HepG2 (cell line): ENCODE measurements around the gene CTXN1. TPM values are rescaled to one million over a fixed set of nuclear protein-coding genes. Genes with fewer than 3 reads are reported as not detected.

Experiments used
- ARHGAP35 ChIP-seq: sonication (generic); formaldehyde crosslinking; IDR thresholded peaks from 2 replicates; pipeline ENCODE4 v1.9.0; 2022; ENCODE audit warnings: mild to moderate bottlenecking, inconsistent platforms, moderate library complexity, missing genetic modification reagents, borderline replicate concordance
- FIP1L1 ChIP-seq: fragments of 200-400 bp; formaldehyde crosslinking; IDR thresholded peaks from 2 replicates; pipeline ENCODE4 v1.6.1; 2018; ENCODE audit warnings: low read depth, mild to moderate bottlenecking, low read length, moderate library complexity, borderline replicate concordance; ENCODE audit not compliant: insufficient read depth
- GFI1 ChIP-seq: sonication (generic); formaldehyde crosslinking; IDR thresholded peaks from 2 replicates; pipeline ENCODE4 v1.5.0; 2020; ENCODE audit warnings: missing genetic modification reagents, mild to moderate bottlenecking, borderline replicate concordance
- GPBP1L1 ChIP-seq: sonication (generic); formaldehyde crosslinking; IDR thresholded peaks from 2 replicates; pipeline ENCODE4 v1.5.0; 2020; ENCODE audit warnings: mild to moderate bottlenecking, missing genetic modification reagents
- KDM2A ChIP-seq: sonication (generic); formaldehyde crosslinking; IDR thresholded peaks from 2 replicates; pipeline ENCODE4 v1.4.0; 2020; ENCODE audit warnings: low read depth, missing genetic modification reagents, borderline replicate concordance
- KDM3A ChIP-seq: IDR thresholded peaks from 2 replicates; pipeline ENCODE4 v1.6.1; 2018; ENCODE audit warnings: low read depth, missing compliant biosample characterization
- NCOA2 ChIP-seq: sonication (generic); formaldehyde crosslinking; IDR thresholded peaks from 2 replicates; pipeline ENCODE4 v1.8.0; 2022; ENCODE audit warnings: inconsistent platforms
- RAD21 ChIP-seq: fragments of 450-650 bp; formaldehyde crosslinking; IDR thresholded peaks from 2 replicates; pipeline ENCODE4 v1.5.0; 2020; ENCODE audit warnings: mild to moderate bottlenecking
- SATB2 ChIP-seq: sonication (generic); formaldehyde crosslinking; IDR thresholded peaks from 2 replicates; pipeline ENCODE4 v1.5.0; 2020; ENCODE audit warnings: missing genetic modification reagents
- TBL1XR1 ChIP-seq: fragments of 150-350 bp; IDR thresholded peaks from 2 replicates; pipeline ENCODE4 v1.6.1; 2014; ENCODE audit warnings: borderline replicate concordance, low read length; ENCODE audit not compliant: partially characterized antibody
- TBX2 ChIP-seq: sonication (generic); formaldehyde crosslinking; IDR thresholded peaks from 2 replicates; pipeline ENCODE4 v1.5.0; 2020; ENCODE audit warnings: missing genetic modification reagents, mild to moderate bottlenecking, borderline replicate concordance
- TCF12 ChIP-seq, 2 experiments: fragments of 450-650 bp in 1 of 2; sonication (generic) in 1 of 2; formaldehyde crosslinking in 1 of 2; IDR thresholded peaks; 2 replicates each; pipeline versions ENCODE4 v1.6.1 to v1.8.0; 2017 to 2022; ENCODE audit warnings: antibody characterized with exemption in 1 of 2, mild to moderate bottlenecking in 1 of 2, missing genetic modification reagents in 1 of 2, moderate library complexity in 1 of 2
- TCF7L2 ChIP-seq: IDR thresholded peaks from 2 replicates; pipeline ENCODE4 v1.6.1; 2011; ENCODE audit warnings: mild to moderate bottlenecking, low read depth, low read length, moderate library complexity
- TGIF2 ChIP-seq: IDR thresholded peaks from 2 replicates; pipeline ENCODE4 v1.6.1; 2016; ENCODE audit warnings: control low read depth, missing compliant biosample characterization
- THAP8 ChIP-seq: sonication (generic); formaldehyde crosslinking; IDR thresholded peaks from 2 replicates; pipeline ENCODE4 v1.5.1; 2020; ENCODE audit warnings: missing genetic modification reagents, mild to moderate bottlenecking, borderline replicate concordance
- ZNF224 ChIP-seq: sonication (generic); formaldehyde crosslinking; IDR thresholded peaks from 2 replicates; pipeline ENCODE4 v1.5.0; 2020; ENCODE audit warnings: mild to moderate bottlenecking, missing genetic modification reagents
- ZNF251 ChIP-seq: sonication (generic); formaldehyde crosslinking; IDR thresholded peaks from 2 replicates; pipeline ENCODE4 v1.9.0; 2021; ENCODE audit warnings: mild to moderate bottlenecking, missing genetic modification reagents
- ZNF383 ChIP-seq: sonication (generic); formaldehyde crosslinking; IDR thresholded peaks from 2 replicates; pipeline ENCODE4 v1.4.0; 2020; ENCODE audit warnings: missing genetic modification reagents, mild to moderate bottlenecking, borderline replicate concordance
- ZNF431 ChIP-seq: sonication (generic); formaldehyde crosslinking; IDR thresholded peaks from 2 replicates; pipeline ENCODE4 v1.9.0; 2022; ENCODE audit warnings: missing genetic modification reagents, low read depth, mild to moderate bottlenecking, borderline replicate concordance
- ZNF580 ChIP-seq: IDR thresholded peaks from 2 replicates; pipeline ENCODE4 v1.6.1; 2016; ENCODE audit warnings: low read depth, borderline replicate concordance
- ZNF614 ChIP-seq: IDR thresholded peaks from 2 replicates; pipeline ENCODE4 v1.6.1; 2018; ENCODE audit warnings: missing biosample characterization, missing genetic modification reagents, inconsistent platforms, borderline replicate concordance
- ZNF724P ChIP-seq: sonication (generic); formaldehyde crosslinking; IDR thresholded peaks from 2 replicates; pipeline ENCODE4 v1.8.0; 2022; ENCODE audit warnings: missing genetic modification reagents, borderline replicate concordance
- ZNF737 ChIP-seq: sonication (generic); formaldehyde crosslinking; IDR thresholded peaks from 2 replicates; pipeline ENCODE4 v1.5.0; 2020; ENCODE audit warnings: missing genetic modification reagents, mild to moderate bottlenecking, borderline replicate concordance
- ZNF770 ChIP-seq: sonication (generic); formaldehyde crosslinking; IDR thresholded peaks from 2 replicates; pipeline ENCODE4 v1.5.0; 2020; ENCODE audit warnings: mild to moderate bottlenecking, missing genetic modification reagents
- polyA plus RNA-seq, 8 experiments: library from polyadenylated mRNA; depleted of rRNA in 3 of 8; stranded (reverse) in 7 of 8; unstranded in 1 of 8; fragments of >200 nt; fragmentation: Illumina TruSeq in 4 of 8; extraction: Trizol in 4 of 8; gene quantifications; 2 replicates each; pipeline versions ENCODE4 v1.2.1 to v1.2.3, GENCODE V29; 2011 to 2016; ENCODE audit warnings: low read depth in 4 of 8, missing spikeins in 1 of 8, mixed read lengths in 1 of 8; ENCODE audit not compliant: insufficient read depth in 1 of 8
- total RNA-seq, 5 experiments: library from RNA; depleted of rRNA; stranded (reverse); fragments of >200 nt; fragmentation: Illumina TruSeq; extraction: Trizol; gene quantifications; 2 replicates each; pipeline ENCODE4 v1.2.3, GENCODE V29; 2016; ENCODE audit warnings: low read depth in 1 of 5

The CTXN1 gene
- total and polyA plus RNA-seq, 2 of the 13 experiments (the other 11 are each of a cell fraction or from before 2014, with no cell fraction given): 0.11 TPM; not detected in 1

- TF ChIP-seq TCF12 (IDR thresholded peaks at IDR 0.05) (no peak), TCF12 (CRISPR knock-in tag; IDR thresholded peaks at IDR 0.05) (no peak), KDM3A (CRISPR knock-in tag) (peak; percentile 47; the same call in 1 of the 2 replicates), ZNF580 (CRISPR knock-in tag) (0 out of 2 replicates have a peak, but pooled peaks have one; percentile 47), ZNF724P (no peak), TBL1XR1 (no peak), RAD21 (CRISPR knock-in tag) (no peak), ZNF737 (CRISPR knock-in tag) (no peak), THAP8 (CRISPR knock-in tag) (0 out of 2 replicates have a peak, but pooled peaks have one; percentile 26), ZNF383 (no peak), ZNF770 (no peak), GPBP1L1 (no peak), TCF7L2 (no peak), ZNF431 (CRISPR knock-in tag) (0 out of 2 replicates have a peak, but pooled peaks have one; percentile 69), SATB2 (0 out of 2 replicates have a peak, but pooled peaks have one; percentile 48), FIP1L1 (no peak), TBX2 (CRISPR knock-in tag) (peak; percentile 53; the same call in 1 of the 2 replicates), NCOA2 (CRISPR knock-in tag) (no peak; the same call in 1 of the 2 replicates), TGIF2 (no peak), KDM2A (CRISPR knock-in tag) (no peak), ZNF224 (CRISPR knock-in tag) (no peak; the same call in 1 of the 2 replicates), ARHGAP35 (CRISPR knock-in tag) (no peak), ZNF614 (CRISPR knock-in tag) (peak; percentile 33; the same call in 1 of the 2 replicates), GFI1 (CRISPR knock-in tag) (no peak), ZNF251 (CRISPR knock-in tag) (no peak)
Measured at GRCh38 chr19:7918615-7919421, 7.1 kb downstream of the CTXN1 start (continued).
